SU-DHL-6 (cell line): ENCODE results near the gene BCL7C.

Experiments
- H2AFZ ChIP-seq: fragments of 200-600 bp; sonication (generic); 2 replicates; pipeline ENCODE4 v1.6.1; 2014; ENCODE audit warnings: low read depth, mild to moderate bottlenecking, moderate library complexity, mixed read lengths, antibody characterized with exemption, low read length; ENCODE audit not compliant: severe bottlenecking
- H3F3A ChIP-seq: fragments of 200-600 bp; shearing (Covaris generic); 2 replicates; pipeline ENCODE4 v1.6.0; 2016; ENCODE audit warnings: antibody characterized with exemption, mild to moderate bottlenecking; ENCODE audit not compliant: insufficient read depth
- H3K27ac ChIP-seq: fragments of 200-600 bp; sonication (generic); 2 replicates; pipeline ENCODE4 v1.5.1; 2016; ENCODE audit warnings: low read depth, mild to moderate bottlenecking, low read length, moderate library complexity, mixed read lengths
- H3K27me3 ChIP-seq: fragments of 200-600 bp; sonication (generic), shearing (Covaris generic); 2 replicates; pipeline ENCODE4 v1.6.0; 2014; ENCODE audit warnings: mild to moderate bottlenecking, low read length
- H3K36me3 ChIP-seq: fragments of 200-600 bp; sonication (generic); 2 replicates; pipeline ENCODE4 v1.6.1; 2014; ENCODE audit warnings: mild to moderate bottlenecking, low read length, mixed read lengths
- H3K4me2 ChIP-seq: fragments of 300-600, 200-600 bp; shearing (Covaris generic), sonication (generic); 2 replicates; pipeline ENCODE4 v1.6.0; 2014; ENCODE audit warnings: low read length, low read depth, mild to moderate bottlenecking; ENCODE audit not compliant: poor library complexity, severe bottlenecking
- H3K4me3 ChIP-seq: fragments of 200-600 bp; sonication (generic); 2 replicates; pipeline ENCODE4 v1.5.1; 2014; ENCODE audit warnings: antibody characterized with exemption, low read length, mild to moderate bottlenecking, mixed read lengths; ENCODE audit not compliant: insufficient read depth, poor library complexity, severe bottlenecking
- H3K79me2 ChIP-seq: fragments of 200-600 bp; sonication (generic); 2 replicates; pipeline ENCODE4 v1.6.1; 2014; ENCODE audit warnings: mild to moderate bottlenecking, low read length, moderate library complexity; ENCODE audit not compliant: insufficient read depth
- H3K9ac ChIP-seq: fragments of 200-600 bp; sonication (generic); 2 replicates; pipeline ENCODE4 v1.7.0; 2014; ENCODE audit warnings: mild to moderate bottlenecking, low read length
- H3K9me2 ChIP-seq: fragments of 200-600 bp; sonication (generic); replicated peaks from 2 replicates; pipeline ENCODE4 v1.6.1; 2014; ENCODE audit warnings: low read length; ENCODE audit not compliant: insufficient read depth
- H3K9me3 ChIP-seq: fragments of 200-600 bp; sonication (generic); 2 replicates; pipeline ENCODE4 v1.6.1; 2014; ENCODE audit warnings: low read length, mixed read lengths; ENCODE audit not compliant: insufficient read depth
- H4K20me1 ChIP-seq: fragments of 200-600 bp; sonication (generic); 2 replicates; pipeline ENCODE4 v1.6.1; 2014; ENCODE audit warnings: low read depth, mild to moderate bottlenecking, antibody characterized with exemption, low read length, moderate library complexity, mixed read lengths
- CTCF ChIP-seq: fragments of 200-600 bp; sonication (generic); IDR thresholded peaks from one replicate; pipeline ENCODE4 v1.5.1; 2017; ENCODE audit warnings: antibody characterized with exemption, mild to moderate bottlenecking, low read length, moderate library complexity; ENCODE audit not compliant: insufficient read depth, poor library complexity, severe bottlenecking
- EZH2phosphoT487 ChIP-seq: fragments of 200-600 bp; sonication (generic), shearing (Covaris generic); conservative IDR thresholded peaks from 2 replicates; pipeline ENCODE4 v1.6.1; 2018; ENCODE audit warnings: mild to moderate bottlenecking, antibody characterized with exemption, low read length, moderate library complexity, mixed read lengths

The BCL7C gene

GRCh38 chr16:30889721-30890120 lies 4.2 kb downstream of the BCL7C start:
- Histone ChIP-seq H3K27me3 (no peaks in the 10 kb centered on the region), H3K4me2 (no peak overlapping the region)

DNA sequence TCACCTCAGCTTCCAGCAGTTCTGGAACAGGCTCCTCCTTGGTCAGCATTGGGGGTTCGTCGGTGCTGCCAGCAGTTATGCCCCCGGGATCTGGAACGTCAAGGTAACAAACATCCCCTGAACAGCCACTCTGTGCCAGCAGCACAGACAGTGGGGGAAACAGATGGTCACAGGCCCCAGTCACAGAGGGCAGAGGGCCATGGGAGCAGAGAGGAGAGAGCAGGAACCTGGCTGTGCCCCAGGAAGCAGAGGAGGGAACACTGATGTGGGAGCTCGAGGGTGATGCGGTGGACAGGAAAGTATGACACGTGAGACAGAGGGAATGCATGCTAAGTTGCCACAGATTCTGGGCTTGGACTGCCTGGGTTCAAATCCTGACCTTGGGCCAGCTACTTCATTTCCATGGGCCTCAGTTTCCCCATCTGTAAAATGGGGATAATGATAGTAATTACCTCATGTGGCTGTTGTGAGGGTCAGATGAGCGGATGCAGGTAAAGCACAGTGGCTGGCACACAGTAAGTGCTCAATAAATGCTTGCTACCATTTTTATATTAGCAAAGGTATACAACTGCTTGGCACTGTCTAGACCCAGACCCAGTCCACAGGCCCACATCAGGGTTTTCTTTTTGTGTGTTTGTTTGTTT lies 4.9 kb downstream of the BCL7C start:
- Histone ChIP-seq H3K27ac (no peak overlapping the region), H3K9ac (no peak overlapping the region), H3F3A (peaks cover 5% of the 10 kb centered on the region; the same call in 1 of the 2 replicates), H3K9me2 (no peaks in the 10 kb centered on the region), H3K79me2 (no peaks in the 10 kb centered on the region), H3K4me2 (no peak overlapping the region), H3K4me3 (no peak overlapping the region), H3K9me3 (no peaks in the 10 kb centered on the region), H4K20me1 (no peaks in the 10 kb centered on the region), H2AFZ (no peak overlapping the region), H3K27me3 (no peaks in the 10 kb centered on the region), H3K36me3 (no peaks in the 10 kb centered on the region)
- TF ChIP-seq CTCF, result no peak
- TF ChIP-seq EZH2phosphoT487, result no peak

More at GRCh38 chr16:30889721-30890120, 4.2 kb downstream of the BCL7C start:
- H3K4me3 ChIP-seq, result no peak overlapping the region
- no peaks in the 10 kb centered on the region for H3K9me3 ChIP-seq
- no peak overlapping the region for H2AFZ ChIP-seq
- no peaks in the 10 kb centered on the region for H3K9me2 ChIP-seq
- no peak for TF ChIP-seq CTCF
- TF ChIP-seq EZH2phosphoT487, result no peak
- H4K20me1 ChIP-seq, result no peaks in the 10 kb centered on the region
- H3K36me3 ChIP-seq, result no peaks in the 10 kb centered on the region
- peaks cover 12% of the 10 kb centered on the region for H3F3A ChIP-seq
- H3K9ac ChIP-seq, result no peak overlapping the region
- H3K27ac ChIP-seq, result no peak overlapping the region
- H3K79me2 ChIP-seq, result no peaks in the 10 kb centered on the region

GRCh38 chr16:30887927-30888326 lies 6.0 kb downstream of the BCL7C start:
- Histone ChIP-seq H3K9me2 (no peaks in the 10 kb centered on the region), H4K20me1 (no peaks in the 10 kb centered on the region), H3K79me2 (no peaks in the 10 kb centered on the region), H3K4me3 (no peak overlapping the region), H3K27me3 (no peaks in the 10 kb centered on the region), H3K4me2 (no peak overlapping the region), H3K36me3 (no peaks in the 10 kb centered on the region), H3K9me3 (no peaks in the 10 kb centered on the region), H3F3A (no peaks in the 10 kb centered on the region), H3K9ac (no peak overlapping the region), H2AFZ (no peak overlapping the region), H3K27ac (no peak overlapping the region)
- TF ChIP-seq CTCF, result no peak
- TF ChIP-seq EZH2phosphoT487, result no peak
